ENCODE measurements around the gene KIAA1614.

DNA sequence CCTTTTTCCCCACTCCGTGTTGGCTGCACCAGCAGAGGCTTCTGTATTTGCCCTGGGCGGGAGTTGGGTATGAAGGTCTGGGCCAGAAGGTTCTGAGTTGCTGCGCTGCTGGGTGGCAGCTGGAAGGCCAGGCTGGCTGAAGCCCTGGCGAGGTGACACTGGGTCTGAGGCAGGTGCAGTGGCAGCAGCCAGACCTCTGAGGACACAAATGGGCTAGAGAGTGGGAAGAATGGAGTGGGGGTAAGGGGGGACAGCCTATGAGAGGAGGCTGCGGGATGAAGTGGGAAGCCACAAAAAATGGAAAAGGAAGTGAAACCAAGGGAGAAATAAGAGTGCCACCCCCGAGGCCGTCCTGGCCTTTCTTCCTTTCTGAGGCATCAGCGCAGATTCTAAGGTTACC, 56.7 kb downstream of the KIAA1614 start:
- TF ChIP-seq BACH1 (IDR thresholded peaks at IDR 0.05; ENCODE audit: borderline replicate concordance) (no peak), POLR2A (IDR thresholded peaks at IDR 0.05; ENCODE audit: low read depth, low read length) (no peak), GABPA (IDR thresholded peaks at IDR 0.05; ENCODE audit: low read depth) (no peak), ZNF207 (IDR thresholded peaks at IDR 0.05; ENCODE audit: borderline replicate concordance) (no peak), CHD4 (IDR thresholded peaks at IDR 0.05) (no peak), TAF1 (IDR thresholded peaks at IDR 0.05; ENCODE audit: borderline replicate concordance, low read depth, low read length) (no peak), CHD1 (IDR thresholded peaks at IDR 0.05; ENCODE audit: low read depth, low read length) (no peak), ZZZ3 (IDR thresholded peaks at IDR 0.05; ENCODE audit: control insufficient read depth, insufficient read length, low read depth) (no peak), POLR2AphosphoS5 (IDR thresholded peaks at IDR 0.05; ENCODE audit: low read length) (no peak), TARDBP (IDR thresholded peaks at IDR 0.05; ENCODE audit: borderline replicate concordance) (no peak), SREBF1 (IDR thresholded peaks at IDR 0.05; ENCODE audit: low read length) (no peak)
- TF ChIP-seq, protein P1, sequence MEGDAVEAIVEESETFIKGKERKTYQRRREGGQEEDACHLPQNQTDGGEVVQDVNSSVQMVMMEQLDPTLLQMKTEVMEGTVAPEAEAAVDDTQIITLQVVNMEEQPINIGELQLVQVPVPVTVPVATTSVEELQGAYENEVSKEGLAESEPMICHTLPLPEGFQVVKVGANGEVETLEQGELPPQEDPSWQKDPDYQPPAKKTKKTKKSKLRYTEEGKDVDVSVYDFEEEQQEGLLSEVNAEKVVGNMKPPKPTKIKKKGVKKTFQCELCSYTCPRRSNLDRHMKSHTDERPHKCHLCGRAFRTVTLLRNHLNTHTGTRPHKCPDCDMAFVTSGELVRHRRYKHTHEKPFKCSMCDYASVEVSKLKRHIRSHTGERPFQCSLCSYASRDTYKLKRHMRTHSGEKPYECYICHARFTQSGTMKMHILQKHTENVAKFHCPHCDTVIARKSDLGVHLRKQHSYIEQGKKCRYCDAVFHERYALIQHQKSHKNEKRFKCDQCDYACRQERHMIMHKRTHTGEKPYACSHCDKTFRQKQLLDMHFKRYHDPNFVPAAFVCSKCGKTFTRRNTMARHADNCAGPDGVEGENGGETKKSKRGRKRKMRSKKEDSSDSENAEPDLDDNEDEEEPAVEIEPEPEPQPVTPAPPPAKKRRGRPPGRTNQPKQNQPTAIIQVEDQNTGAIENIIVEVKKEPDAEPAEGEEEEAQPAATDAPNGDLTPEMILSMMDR (IDR thresholded peaks at IDR 0.05 in 2 of 3, conservative IDR thresholded peaks at IDR 0.05 in 1 of 3; ENCODE audit: control insufficient read depth in 2 of 3, extremely low read depth in 1 of 3, insufficient read depth in 1 of 3, low read depth in 3 of 3, low read length in 3 of 3): no peak

All from GM12878 (cell line).